Inflammatory macrophage treated with lipopolysaccharide for 1 hour (primary cell): ENCODE measurements around the gene HSPA12B.

Source experiments
- DNase-seq, 2 donors: peaks; one replicate each; pipeline ENCODE4 v3.0.0-alpha.2; 2020 to 2022

HSPA12B gene

GRCh38 chr20:3705970-3706739 is 26.3 kb upstream of the HSPA12B start:
- DNase-seq = no peak

GRCh38 chr20:3706774-3707507 is 25.5 kb upstream of the HSPA12B start:
- no peak for DNase-seq

DNA sequence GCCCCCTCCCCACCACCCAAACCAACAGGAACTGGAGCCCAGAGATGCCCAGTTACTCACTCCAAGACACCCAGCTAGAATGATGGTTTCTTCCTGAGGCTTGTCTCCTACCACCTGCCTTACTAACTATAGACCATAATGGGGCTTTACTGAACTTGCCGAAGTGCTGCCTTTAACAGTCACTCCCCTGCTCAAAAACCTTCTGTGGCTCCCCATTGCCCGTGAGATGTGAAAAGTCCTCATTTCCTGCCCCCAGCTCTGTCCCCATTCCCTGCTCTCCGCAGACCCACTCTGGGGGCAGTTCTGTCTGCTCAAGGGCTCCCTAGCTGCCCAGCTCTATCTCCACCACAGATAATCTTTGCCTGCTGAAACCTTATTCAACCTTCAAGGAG is 25.0 kb upstream of the HSPA12B start:
- DNase-seq = no peak

GRCh38 chr20:3710011-3710466 is 22.4 kb upstream of the HSPA12B start:
- no peak for DNase-seq

DNA sequence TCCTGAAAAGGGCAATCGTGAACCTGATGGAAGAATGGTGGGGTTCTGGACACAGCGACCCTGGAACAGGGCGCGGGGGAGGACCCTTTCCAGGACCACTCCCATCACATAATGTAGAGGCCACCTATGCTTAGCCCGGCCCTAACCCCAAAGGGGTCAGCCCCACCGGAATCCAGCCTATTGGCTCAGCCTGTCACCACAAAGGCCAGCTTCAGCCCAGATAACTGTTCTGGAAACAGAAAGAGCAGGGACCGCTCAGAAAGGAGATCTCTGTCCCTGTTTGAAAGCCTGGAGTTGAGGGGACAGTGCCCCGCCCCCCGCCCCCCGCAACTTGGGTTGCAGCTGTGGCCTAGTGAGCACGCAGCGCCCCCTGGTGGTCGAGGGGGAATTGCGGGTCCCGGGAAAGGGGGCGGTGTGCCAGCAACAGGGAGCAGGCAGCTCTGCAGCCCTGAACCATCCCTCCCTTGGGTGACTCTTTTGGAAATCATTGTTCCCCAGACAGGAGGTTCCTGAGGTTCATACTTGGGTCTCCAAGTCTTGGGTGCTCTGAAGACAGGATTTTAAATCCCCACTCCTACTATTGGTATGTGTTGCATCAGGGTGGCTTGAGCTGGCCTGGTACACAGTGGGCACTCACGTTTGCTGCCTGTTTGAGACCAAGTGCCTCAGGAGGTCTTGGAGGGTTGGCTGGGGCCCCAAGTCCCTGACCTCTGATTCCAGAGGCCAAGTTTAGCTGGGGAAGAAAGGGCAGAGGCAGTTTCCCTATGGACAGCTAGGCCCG is 21.6 kb upstream of the HSPA12B start:
- peak; percentile 24 to 84 for DNase-seq

- peak; percentile 88 to 90 for DNase-seq
Observed at GRCh38 chr20:3711484-3711941, 21.0 kb upstream of the HSPA12B start.

GRCh38 chr20:3712279-3712873 is 20.1 kb upstream of the HSPA12B start, which contains the start of gene SIGLEC1:
TSS of gene SIGLEC1 (minus strand) at chr20:3712600. CDS start at chr20:3707128, 5,472 bp downstream.
- peak; percentile 98 to 99 for DNase-seq

- peak; percentile 70 to 71 for DNase-seq
Observed at GRCh38 chr20:3714092-3714491, 18.4 kb upstream of the HSPA12B start.

DNA sequence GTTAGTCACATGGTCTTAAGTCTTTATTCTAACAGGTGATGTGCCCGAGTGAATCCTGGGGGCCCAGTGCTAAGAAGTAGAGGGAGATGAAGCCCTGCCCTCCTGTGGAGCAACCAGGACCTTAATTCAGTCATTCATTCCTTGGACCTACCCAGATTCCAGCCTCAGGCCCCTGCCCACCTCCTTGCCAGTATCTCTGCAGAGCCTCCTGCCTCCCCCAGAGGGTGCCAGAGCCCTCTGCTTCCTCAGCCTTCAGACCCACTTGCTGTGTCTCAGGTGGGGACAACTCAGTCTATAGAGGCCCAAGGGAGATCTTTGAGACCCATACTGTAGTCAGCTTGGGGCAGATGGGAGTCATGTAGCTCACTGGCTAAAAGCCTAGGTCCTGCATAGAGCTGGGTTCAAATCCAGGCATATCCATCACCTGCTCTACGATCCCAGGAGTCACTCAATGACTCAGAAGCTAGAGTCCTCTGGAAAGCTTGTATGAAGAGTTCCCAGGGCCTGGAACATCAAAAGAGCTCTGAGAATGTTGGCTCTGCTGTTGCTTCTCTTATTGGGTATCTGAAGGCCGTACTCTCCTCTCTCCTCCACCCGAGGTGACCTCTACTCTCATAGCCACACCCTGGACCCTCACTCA is 16.2 kb upstream of the HSPA12B start:
- DNase-seq = no peak

- no peak for DNase-seq
Observed at GRCh38 chr20:3719046-3719445, 13.4 kb upstream of the HSPA12B start.

- DNase-seq = no peak
Observed at GRCh38 chr20:3720068-3720467, 12.4 kb upstream of the HSPA12B start.

DNA sequence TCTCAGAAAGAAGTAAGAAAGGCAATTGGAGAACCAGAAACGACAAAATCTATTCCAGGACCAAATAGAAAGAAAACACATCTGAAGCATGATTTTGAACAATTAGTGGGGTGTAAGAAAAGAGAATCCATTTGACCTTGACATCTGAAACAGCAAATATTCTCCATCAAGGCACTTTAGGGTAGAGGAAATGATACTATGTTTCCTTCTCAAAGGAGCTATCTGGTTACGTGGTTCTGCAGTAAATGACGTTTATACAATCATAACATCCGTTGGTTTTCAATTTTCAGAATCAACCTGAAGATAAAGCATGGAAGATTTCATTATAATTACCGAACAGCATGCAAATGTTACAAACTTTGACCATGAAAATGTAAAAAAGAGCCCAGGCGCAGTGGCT is 11.9 kb upstream of the HSPA12B start:
- no peak for DNase-seq

DNA sequence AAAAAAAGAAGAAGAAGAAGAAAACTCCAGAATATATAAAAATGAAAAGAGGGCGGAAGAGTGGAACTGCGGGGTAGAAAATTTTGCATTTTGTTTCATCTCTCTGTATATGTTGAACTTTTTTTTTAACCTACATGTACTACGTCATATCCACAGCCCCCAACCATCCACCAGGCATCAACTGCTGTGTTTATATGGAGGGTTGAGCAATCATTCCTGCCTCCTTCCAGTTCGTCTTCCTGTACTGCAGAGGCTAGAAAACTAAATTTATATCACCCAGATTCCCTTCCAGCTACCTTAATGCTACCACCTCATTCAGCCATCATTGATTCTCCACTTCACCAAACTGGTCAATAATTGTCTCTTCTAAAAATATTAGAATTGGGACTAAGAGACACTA is 10.6 kb upstream of the HSPA12B start:
- DNase-seq = no peak

DNA sequence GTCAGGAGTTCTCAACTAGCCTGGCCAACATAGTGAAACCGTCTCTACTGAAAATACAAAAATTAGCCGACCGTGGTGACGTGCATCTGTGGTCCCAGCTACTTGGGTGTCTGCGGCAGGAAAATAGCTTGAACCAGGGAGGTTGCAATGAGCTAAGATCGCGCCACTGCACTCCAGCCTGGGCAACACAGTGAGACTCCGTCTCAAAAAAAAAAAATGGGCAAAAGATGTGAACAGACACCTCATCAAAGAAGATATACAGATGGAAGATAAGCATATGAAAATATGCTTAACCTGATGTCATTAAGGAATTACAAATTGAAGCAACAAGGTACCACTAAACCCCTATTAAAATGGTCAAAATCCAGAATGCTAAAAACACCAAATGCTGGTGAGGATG is 9.2 kb upstream of the HSPA12B start:
- no peak for DNase-seq

GRCh38 chr20:3724356-3724755 is 8.1 kb upstream of the HSPA12B start:
- no peak for DNase-seq

DNA sequence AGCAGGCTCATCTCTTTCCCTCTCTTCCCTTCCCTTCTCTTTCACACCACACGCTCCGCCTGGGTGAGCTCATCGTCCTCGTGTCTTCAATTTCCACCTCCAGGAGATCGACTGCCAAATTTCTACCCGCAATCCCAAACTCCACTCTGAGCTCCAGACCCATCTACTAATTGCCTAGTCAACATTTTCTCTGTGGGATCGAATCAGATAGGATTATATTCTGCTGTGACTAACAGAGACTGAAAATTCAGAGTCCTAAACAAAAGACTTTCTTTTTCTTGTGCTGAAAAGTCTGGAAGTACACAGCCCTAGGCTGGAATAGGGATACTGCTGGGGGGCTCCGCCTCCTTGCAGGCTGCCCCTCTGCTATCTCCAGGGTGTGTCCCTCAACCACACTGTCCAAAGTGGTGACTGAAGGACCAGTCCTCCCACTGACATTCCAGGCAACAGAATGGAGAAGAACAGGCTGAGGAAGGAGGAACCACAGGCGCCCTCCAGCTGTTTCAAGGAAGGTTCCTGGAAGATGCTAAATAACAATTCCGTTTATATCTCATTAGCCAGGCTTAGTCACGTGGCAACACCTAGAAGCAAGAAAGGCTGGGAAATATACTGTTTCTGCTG is 5.0 kb upstream of the HSPA12B start:
- DNase-seq = no peak

GRCh38 chr20:3728354-3728753 is 4.1 kb upstream of the HSPA12B start:
- DNase-seq = no peak

- DNase-seq = no peak
Observed at GRCh38 chr20:3728876-3729275, 3.6 kb upstream of the HSPA12B start.

GRCh38 chr20:3729378-3729777 is 3.1 kb upstream of the HSPA12B start:
- no peak for DNase-seq

GRCh38 chr20:3729811-3730540 is 2.5 kb upstream of the HSPA12B start:
- DNase-seq = peak; percentile 25 to 46
